ENCODE measurements around the gene VAV2.

DNA sequence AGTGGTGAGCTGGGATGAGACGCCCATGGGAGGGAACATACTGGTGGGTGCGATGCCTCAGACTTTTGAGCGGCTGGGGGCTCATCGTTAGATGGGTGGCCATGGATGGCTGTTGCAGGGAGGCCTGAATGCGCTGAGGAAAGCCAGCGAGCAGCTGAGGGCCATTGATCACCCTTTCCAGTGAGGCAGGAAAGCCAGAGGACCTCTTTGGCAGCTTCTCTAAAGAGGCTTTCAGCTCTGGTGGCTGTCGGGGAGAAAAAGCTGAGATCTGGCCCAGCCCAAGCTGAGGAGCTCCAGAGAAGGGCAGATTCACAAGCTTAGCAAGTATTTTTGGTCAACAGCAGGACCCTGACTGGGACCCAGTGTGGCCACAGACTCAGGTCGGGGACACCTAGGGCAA, 13.3 kb upstream of the VAV2 start:
- TF ChIP-seq, protein P1, sequence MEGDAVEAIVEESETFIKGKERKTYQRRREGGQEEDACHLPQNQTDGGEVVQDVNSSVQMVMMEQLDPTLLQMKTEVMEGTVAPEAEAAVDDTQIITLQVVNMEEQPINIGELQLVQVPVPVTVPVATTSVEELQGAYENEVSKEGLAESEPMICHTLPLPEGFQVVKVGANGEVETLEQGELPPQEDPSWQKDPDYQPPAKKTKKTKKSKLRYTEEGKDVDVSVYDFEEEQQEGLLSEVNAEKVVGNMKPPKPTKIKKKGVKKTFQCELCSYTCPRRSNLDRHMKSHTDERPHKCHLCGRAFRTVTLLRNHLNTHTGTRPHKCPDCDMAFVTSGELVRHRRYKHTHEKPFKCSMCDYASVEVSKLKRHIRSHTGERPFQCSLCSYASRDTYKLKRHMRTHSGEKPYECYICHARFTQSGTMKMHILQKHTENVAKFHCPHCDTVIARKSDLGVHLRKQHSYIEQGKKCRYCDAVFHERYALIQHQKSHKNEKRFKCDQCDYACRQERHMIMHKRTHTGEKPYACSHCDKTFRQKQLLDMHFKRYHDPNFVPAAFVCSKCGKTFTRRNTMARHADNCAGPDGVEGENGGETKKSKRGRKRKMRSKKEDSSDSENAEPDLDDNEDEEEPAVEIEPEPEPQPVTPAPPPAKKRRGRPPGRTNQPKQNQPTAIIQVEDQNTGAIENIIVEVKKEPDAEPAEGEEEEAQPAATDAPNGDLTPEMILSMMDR (IDR thresholded peaks at IDR 0.05): no peak
- no peak for TF ChIP-seq POLR2A (IDR thresholded peaks at IDR 0.05)
- no peak for TF ChIP-seq EP300 (IDR thresholded peaks at IDR 0.05)
- no peak for TF ChIP-seq POLR2AphosphoS5 (IDR thresholded peaks at IDR 0.05)

Data from sigmoid colon (tissue), 4 donors.